H1 (cell line): Measurements from ENCODE around the gene CPSF4L. TPM values are rescaled to one million over a fixed set of nuclear protein-coding genes. Genes with fewer than 3 reads are reported as not detected.

ENCODE experiments used
- HDAC6 ChIP-seq: IDR thresholded peaks from one replicate; pipeline ENCODE4 v1.7.1; 2012; ENCODE audit warnings: low read depth, mild to moderate bottlenecking, inconsistent platforms, low read length, moderate library complexity
- PHF8 ChIP-seq: fragments of 200-600 bp; sonication (generic); conservative IDR thresholded peaks from 2 replicates; pipeline ENCODE4 v1.7.1; 2012; ENCODE audit warnings: low read depth, mild to moderate bottlenecking, inconsistent platforms, low read length, moderate library complexity
- SUZ12 ChIP-seq: fragments of 200-600 bp; sonication (generic); IDR thresholded peaks from 2 replicates; pipeline ENCODE4 v1.6.1; 2012; ENCODE audit warnings: mild to moderate bottlenecking, inconsistent platforms, low read length, moderate library complexity, mixed read lengths
- polyA plus RNA-seq, 7 experiments: library from polyadenylated mRNA; depleted of rRNA in 3 of 7; stranded (reverse) in 5 of 7; unstranded in 2 of 7; fragments of >200 nt in 5 of 7; fragments of 200-250 nt in 2 of 7; gene quantifications; 1 replicate in 5 of 7; 2 replicates in 1 of 7; 4 replicates in 1 of 7; pipeline versions ENCODE4 v1.2.1 to v1.2.3, GENCODE V29; 2011 to 2013; ENCODE audit warnings: missing spikeins in 2 of 7, mixed read lengths in 2 of 7
- total RNA-seq: library from RNA; stranded (reverse); fragmentation: NEBNext Ultra II Directional; extraction: Animal tissue kit (Norgen Biotek cat#: 25700); gene quantifications from 2 replicates; pipeline ENCODE4 v1.2.1, GENCODE V29; 2021
- TF ChIP-seq, protein P1 (sequence below): fragments of 300-600 bp; sonication (generic); IDR thresholded peaks from 2 replicates; pipeline ENCODE4 v1.7.1; 2012; ENCODE audit warnings: low read length, moderate library complexity, mild to moderate bottlenecking, inconsistent platforms; ENCODE audit not compliant: insufficient replicate concordance

CPSF4L gene
- total and polyA plus RNA-seq, 2 of the 8 experiments (the other 6 are each of a cell fraction or from before 2014, with no cell fraction given): not detected

GRCh38 chr17:73240561-73240960, 21.1 kb downstream of the CPSF4L start (continued):
- TF ChIP-seq, protein P1, sequence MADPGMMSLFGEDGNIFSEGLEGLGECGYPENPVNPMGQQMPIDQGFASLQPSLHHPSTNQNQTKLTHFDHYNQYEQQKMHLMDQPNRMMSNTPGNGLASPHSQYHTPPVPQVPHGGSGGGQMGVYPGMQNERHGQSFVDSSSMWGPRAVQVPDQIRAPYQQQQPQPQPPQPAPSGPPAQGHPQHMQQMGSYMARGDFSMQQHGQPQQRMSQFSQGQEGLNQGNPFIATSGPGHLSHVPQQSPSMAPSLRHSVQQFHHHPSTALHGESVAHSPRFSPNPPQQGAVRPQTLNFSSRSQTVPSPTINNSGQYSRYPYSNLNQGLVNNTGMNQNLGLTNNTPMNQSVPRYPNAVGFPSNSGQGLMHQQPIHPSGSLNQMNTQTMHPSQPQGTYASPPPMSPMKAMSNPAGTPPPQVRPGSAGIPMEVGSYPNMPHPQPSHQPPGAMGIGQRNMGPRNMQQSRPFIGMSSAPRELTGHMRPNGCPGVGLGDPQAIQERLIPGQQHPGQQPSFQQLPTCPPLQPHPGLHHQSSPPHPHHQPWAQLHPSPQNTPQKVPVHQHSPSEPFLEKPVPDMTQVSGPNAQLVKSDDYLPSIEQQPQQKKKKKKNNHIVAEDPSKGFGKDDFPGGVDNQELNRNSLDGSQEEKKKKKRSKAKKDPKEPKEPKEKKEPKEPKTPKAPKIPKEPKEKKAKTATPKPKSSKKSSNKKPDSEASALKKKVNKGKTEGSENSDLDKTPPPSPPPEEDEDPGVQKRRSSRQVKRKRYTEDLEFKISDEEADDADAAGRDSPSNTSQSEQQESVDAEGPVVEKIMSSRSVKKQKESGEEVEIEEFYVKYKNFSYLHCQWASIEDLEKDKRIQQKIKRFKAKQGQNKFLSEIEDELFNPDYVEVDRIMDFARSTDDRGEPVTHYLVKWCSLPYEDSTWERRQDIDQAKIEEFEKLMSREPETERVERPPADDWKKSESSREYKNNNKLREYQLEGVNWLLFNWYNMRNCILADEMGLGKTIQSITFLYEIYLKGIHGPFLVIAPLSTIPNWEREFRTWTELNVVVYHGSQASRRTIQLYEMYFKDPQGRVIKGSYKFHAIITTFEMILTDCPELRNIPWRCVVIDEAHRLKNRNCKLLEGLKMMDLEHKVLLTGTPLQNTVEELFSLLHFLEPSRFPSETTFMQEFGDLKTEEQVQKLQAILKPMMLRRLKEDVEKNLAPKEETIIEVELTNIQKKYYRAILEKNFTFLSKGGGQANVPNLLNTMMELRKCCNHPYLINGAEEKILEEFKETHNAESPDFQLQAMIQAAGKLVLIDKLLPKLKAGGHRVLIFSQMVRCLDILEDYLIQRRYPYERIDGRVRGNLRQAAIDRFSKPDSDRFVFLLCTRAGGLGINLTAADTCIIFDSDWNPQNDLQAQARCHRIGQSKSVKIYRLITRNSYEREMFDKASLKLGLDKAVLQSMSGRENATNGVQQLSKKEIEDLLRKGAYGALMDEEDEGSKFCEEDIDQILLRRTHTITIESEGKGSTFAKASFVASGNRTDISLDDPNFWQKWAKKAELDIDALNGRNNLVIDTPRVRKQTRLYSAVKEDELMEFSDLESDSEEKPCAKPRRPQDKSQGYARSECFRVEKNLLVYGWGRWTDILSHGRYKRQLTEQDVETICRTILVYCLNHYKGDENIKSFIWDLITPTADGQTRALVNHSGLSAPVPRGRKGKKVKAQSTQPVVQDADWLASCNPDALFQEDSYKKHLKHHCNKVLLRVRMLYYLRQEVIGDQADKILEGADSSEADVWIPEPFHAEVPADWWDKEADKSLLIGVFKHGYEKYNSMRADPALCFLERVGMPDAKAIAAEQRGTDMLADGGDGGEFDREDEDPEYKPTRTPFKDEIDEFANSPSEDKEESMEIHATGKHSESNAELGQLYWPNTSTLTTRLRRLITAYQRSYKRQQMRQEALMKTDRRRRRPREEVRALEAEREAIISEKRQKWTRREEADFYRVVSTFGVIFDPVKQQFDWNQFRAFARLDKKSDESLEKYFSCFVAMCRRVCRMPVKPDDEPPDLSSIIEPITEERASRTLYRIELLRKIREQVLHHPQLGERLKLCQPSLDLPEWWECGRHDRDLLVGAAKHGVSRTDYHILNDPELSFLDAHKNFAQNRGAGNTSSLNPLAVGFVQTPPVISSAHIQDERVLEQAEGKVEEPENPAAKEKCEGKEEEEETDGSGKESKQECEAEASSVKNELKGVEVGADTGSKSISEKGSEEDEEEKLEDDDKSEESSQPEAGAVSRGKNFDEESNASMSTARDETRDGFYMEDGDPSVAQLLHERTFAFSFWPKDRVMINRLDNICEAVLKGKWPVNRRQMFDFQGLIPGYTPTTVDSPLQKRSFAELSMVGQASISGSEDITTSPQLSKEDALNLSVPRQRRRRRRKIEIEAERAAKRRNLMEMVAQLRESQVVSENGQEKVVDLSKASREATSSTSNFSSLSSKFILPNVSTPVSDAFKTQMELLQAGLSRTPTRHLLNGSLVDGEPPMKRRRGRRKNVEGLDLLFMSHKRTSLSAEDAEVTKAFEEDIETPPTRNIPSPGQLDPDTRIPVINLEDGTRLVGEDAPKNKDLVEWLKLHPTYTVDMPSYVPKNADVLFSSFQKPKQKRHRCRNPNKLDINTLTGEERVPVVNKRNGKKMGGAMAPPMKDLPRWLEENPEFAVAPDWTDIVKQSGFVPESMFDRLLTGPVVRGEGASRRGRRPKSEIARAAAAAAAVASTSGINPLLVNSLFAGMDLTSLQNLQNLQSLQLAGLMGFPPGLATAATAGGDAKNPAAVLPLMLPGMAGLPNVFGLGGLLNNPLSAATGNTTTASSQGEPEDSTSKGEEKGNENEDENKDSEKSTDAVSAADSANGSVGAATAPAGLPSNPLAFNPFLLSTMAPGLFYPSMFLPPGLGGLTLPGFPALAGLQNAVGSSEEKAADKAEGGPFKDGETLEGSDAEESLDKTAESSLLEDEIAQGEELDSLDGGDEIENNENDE: no peak
- TF ChIP-seq SUZ12 (no peak), PHF8 (no peak), HDAC6 (no peak)
